WI38 (cell line): ENCODE results near the gene LHFPL6.

ENCODE experiments used
- H3K4me3 ChIP-seq: 2 replicates; pipeline ENCODE4 v1.5.1; 2011; ENCODE audit warnings: low read depth, mild to moderate bottlenecking, control low read depth, low read length
- TF ChIP-seq, protein P1 (sequence below): IDR thresholded peaks from 2 replicates; pipeline ENCODE4 v1.5.1; 2012; ENCODE audit warnings: low read depth, mild to moderate bottlenecking, control low read depth, low read length

Gene LHFPL6

DNA sequence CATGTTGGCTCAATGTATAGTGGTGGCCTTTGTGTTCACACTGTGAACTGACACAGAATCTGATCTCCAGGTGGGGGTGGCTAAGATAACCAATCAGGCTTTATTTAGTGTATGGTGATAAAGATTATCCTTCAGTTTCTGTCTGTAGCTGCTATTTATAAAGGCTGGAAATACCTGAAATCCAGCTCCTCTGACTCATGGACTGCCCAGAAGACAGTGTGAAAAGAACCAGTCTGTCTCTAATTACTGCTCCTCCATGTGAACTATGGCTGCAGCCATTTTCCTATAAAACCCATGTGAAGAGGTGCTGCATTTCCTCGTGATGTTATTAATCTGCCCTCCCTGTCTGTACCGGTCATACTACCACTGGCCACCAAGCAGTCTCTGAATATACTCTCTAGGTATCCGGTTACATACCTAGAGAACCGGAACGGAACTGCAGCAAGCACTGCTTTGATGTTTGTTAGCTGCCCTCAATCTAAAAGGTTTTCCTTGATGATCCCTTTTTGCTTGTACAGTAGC is 238.0 kb downstream of the LHFPL6 start:
- TF ChIP-seq, protein P1, sequence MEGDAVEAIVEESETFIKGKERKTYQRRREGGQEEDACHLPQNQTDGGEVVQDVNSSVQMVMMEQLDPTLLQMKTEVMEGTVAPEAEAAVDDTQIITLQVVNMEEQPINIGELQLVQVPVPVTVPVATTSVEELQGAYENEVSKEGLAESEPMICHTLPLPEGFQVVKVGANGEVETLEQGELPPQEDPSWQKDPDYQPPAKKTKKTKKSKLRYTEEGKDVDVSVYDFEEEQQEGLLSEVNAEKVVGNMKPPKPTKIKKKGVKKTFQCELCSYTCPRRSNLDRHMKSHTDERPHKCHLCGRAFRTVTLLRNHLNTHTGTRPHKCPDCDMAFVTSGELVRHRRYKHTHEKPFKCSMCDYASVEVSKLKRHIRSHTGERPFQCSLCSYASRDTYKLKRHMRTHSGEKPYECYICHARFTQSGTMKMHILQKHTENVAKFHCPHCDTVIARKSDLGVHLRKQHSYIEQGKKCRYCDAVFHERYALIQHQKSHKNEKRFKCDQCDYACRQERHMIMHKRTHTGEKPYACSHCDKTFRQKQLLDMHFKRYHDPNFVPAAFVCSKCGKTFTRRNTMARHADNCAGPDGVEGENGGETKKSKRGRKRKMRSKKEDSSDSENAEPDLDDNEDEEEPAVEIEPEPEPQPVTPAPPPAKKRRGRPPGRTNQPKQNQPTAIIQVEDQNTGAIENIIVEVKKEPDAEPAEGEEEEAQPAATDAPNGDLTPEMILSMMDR, result no peak
- H3K4me3 ChIP-seq, result no peak overlapping the region

DNA sequence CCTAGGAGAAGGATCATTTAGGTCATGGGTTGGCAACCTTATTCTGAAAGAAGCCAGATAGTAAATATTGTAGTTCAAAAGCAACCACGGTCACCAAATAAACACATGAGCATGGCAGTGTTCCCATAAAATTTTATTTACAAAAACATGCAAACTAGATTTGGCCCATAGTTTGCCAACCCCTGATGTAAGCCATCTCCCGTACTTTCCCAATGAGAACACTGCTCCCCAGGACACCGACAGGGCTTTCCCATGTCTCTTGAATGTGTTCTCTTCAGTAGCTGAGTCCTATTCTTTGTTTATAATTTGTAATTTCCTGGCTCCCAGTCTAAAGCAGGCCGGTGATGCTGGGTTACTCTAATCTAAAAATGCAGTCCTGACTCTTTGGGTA is 239.6 kb downstream of the LHFPL6 start:
- no peak overlapping the region for H3K4me3 ChIP-seq
- TF ChIP-seq, protein P1, result no peak

DNA sequence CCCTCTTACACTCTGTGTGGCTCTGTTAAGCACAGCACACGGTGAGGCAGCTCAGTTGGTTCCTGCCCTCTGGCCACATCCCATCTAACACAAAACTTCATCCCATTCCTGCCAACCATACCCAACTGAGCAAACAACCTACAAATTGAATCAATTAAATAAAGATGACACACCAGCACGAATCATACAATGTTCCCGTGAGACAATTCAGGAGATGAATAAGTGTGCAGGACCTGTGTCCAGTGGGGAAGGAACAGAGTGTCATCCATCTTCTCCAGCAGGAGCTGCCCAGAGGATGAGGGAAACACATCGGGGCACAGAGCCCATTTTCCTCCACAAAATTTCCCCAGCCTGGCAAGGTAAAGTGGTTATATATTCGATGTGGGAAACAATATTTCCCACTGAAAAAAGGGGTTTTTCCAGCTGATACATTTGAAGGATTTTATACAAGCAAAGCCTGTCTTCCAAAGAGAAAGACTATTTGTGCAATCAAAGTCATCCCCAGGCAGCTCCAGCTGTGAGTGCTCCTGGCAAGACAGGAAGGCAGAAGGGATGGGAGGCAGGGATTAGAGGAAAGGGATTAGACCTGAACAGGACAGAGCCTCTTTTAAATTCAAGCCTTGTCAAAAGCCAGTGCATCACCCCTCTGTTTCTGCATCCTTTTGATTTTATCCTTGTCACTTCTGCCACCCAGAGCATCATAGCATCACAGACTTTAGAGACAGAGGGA is 240.2 kb downstream of the LHFPL6 start:
- TF ChIP-seq, protein P1, result no peak
- no peak overlapping the region for H3K4me3 ChIP-seq

DNA sequence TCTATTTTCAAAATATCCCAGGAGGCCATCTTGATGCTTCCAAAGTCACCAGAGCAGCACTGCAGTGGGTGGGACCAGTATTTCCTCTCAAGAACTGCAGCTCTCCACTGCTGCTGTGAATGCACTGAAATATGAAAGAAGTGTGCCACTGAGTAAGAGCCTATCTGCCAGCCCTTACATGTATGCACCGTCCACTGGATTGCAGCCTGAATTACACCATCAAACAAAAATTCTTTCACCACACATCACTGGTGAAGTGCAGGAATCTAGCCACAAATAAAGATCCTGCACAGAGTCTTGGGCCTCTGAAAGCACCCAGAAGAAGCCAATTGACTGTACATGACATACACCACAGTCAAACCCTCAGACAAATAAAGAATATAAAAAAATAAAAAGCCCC is 249.0 kb downstream of the LHFPL6 start:
- H3K4me3 ChIP-seq, result no peak overlapping the region
- TF ChIP-seq, protein P1, result no peak

DNA sequence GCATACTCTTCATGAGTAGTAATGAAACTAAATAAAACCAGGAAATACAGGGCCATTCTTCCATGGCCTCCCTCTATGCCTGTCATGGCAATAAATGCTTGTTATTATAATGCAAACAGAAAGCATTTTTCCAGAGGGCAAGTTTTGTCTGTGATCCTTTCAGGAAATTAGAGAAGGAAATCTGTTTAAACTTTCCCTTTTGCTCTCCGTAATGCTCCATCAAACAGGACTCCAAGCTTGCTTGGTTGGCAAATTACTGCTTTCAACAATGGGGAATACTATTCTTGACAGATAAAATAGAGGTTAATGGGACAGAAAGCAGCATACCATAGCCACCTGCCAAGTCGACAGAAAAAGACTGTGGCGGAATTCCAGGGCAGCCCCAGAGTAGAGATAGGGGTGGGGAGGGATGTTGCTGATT is 252.5 kb downstream of the LHFPL6 start:
- TF ChIP-seq, protein P1, result no peak
- H3K4me3 ChIP-seq, result no peak overlapping the region

DNA sequence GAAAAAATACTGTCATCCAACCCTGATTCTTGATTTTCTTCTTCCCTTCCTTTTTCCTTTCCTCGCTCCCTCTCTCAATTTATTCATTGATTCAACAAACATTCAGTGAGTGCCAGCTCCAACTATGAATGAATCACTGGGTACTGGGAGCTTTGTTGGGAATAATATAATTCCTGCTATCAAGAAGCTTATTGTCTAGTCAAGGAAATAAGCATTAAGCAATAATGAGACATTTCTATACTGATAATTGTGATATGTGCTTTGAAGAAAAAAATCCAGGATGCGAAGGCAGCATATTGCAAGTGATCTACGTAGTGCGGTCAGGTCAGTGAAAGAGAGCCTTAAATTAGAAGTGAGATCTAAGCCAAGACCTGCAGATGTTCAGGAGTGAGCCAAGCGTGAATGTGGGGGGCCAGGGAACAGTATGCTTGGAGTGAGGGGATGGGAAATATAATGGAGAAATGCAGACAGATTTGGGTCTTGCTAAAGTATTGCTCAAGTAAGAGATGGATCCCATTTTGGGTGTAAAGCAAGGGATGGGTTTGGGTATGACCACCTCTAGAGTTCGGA is 253.5 kb downstream of the LHFPL6 start:
- TF ChIP-seq, protein P1, result no peak
- no peak overlapping the region for H3K4me3 ChIP-seq
